ENCODE measurements around the gene MCCC2. TPM values are rescaled to one million over a fixed set of nuclear protein-coding genes. Genes with fewer than 3 reads are reported as not detected.
"Not testable (repeated sequence)": the region's sequence is repeated elsewhere in the genome, so short reads cannot be mapped to it uniquely, and the experiment has no call there.

Gene MCCC2
- total RNA-seq, 1 donor from 2014 or later = 13.8 TPM

DNA sequence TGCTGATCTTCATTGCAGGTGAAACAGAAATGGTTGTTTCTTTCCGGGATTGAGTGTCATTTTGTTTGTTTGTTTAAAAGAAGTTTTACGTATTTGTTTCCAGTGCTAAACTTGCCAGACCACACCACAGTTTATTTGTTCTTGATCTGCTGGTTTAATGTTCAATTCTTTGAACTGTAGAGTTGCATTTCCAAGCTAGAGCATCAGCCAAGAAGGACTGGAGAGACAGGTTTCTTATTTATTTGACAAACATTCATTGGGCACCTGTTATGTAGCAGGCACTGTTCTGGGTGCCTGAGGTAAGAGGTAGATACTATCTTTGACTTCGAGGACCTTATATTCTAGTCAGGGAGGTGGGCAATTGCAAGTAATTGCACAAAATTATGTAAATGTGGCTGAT is 45.0 kb downstream of the MCCC2 start:
- intact Hi-C loops (cut with DNase I) = no loop called here
- H3K27me3 ChIP-seq = no peaks in the 10 kb centered on the region

DNA sequence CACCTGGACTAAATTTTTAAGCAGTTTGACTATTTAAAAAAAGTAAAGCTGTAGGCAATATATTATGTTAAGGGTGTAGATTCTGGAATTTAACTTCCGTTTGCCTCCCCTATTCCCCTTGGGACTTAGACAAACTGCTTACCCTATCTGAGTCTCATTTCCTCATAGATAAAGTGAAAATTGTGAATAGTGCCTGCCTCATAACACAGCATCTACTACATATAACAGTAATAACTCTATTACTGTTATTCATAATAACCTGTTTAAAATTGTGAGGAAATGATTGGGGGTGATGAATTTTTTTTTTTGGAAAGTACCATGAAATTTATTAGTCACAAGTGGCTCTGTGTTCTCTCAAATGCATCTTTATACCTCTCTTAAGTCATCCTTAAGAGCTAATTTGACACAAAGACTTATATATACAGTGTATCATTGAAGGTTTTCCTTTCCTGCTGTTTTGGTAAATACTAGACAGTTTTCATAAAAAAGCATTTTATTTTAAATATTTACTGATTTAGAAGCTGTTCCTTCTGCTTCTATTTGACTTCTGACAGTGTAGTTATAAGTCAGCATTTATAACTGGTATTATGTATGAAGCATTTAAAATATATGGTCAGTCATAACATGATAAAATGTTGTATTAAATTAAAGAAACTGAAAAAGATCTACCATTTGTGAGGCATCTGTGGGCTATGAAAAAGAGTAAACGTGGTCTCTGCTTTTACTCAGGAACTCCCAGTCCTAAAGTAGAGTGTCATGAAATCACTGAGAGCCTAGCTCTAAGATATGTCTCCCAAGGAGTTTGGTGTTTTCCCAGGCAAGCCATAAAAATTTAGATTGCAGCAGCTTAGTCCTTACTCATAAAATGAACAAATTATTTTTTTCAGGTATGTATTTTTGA is 46.4 kb downstream of the MCCC2 start:
- no peak overlapping the region for H3K4me3 ChIP-seq
- peaks cover 22 to 50% of the 10 kb centered on the region in 2 donors for H3K36me3 ChIP-seq
- no peak overlapping the region for H3K27ac ChIP-seq
- intact Hi-C loops (cut with DNase I) = no loop called here
- H3K9me3 ChIP-seq = no peaks in the 10 kb centered on the region
- TF ChIP-seq, protein P1, sequence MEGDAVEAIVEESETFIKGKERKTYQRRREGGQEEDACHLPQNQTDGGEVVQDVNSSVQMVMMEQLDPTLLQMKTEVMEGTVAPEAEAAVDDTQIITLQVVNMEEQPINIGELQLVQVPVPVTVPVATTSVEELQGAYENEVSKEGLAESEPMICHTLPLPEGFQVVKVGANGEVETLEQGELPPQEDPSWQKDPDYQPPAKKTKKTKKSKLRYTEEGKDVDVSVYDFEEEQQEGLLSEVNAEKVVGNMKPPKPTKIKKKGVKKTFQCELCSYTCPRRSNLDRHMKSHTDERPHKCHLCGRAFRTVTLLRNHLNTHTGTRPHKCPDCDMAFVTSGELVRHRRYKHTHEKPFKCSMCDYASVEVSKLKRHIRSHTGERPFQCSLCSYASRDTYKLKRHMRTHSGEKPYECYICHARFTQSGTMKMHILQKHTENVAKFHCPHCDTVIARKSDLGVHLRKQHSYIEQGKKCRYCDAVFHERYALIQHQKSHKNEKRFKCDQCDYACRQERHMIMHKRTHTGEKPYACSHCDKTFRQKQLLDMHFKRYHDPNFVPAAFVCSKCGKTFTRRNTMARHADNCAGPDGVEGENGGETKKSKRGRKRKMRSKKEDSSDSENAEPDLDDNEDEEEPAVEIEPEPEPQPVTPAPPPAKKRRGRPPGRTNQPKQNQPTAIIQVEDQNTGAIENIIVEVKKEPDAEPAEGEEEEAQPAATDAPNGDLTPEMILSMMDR (IDR thresholded peaks at IDR 0.05) = no peak
- H3K4me1 ChIP-seq = no peaks in the 10 kb centered on the region
- no peaks in the 10 kb centered on the region for H3K27me3 ChIP-seq
- no peak for DNase-seq (ENCODE audit: low spot score in 2 of 2)

More for the DNA sequence above, 45.0 kb downstream of the MCCC2 start:
- peaks cover 11 to 41% of the 10 kb centered on the region in 2 donors for H3K36me3 ChIP-seq
- no peak overlapping the region for H3K27ac ChIP-seq
- H3K9me3 ChIP-seq = no peaks in the 10 kb centered on the region
- no peaks in the 10 kb centered on the region for H3K4me1 ChIP-seq
- no peak overlapping the region for H3K4me3 ChIP-seq
- no peak for DNase-seq (ENCODE audit: low spot score in 2 of 2)
- TF ChIP-seq, protein P1 (IDR thresholded peaks at IDR 0.05) = no peak

DNA sequence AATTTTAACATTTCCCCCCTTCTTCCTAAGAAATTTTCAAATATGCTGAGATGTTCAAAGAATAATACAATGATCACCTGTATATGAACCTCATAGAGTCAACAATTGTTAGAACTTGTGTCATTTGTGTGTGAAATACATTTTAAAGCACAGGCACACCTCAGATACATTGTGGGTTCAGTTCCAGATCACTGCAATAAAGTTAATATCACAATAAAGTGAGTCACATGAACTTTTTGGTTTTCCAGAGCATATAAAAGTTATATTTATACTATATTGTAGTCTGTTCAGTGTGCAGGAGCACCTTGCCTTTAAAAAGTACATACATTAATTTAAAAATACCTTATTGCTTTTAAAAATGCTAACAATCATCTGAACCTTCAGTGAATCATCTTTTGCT is 50.0 kb downstream of the MCCC2 start:
- no peak for DNase-seq (ENCODE audit: low spot score in 2 of 2)
- intact Hi-C loops (cut with DNase I) = no loop called here
- Histone ChIP-seq H3K36me3 (peaks cover 29 to 71% of the 10 kb centered on the region in 2 donors), H3K4me1 (no peaks in the 10 kb centered on the region), H3K27me3 (no peaks in the 10 kb centered on the region), H3K27ac (no peak overlapping the region), H3K4me3 (no peak overlapping the region), H3K9me3 (no peaks in the 10 kb centered on the region)
- TF ChIP-seq, protein P1 (IDR thresholded peaks at IDR 0.05) = no peak

DNA sequence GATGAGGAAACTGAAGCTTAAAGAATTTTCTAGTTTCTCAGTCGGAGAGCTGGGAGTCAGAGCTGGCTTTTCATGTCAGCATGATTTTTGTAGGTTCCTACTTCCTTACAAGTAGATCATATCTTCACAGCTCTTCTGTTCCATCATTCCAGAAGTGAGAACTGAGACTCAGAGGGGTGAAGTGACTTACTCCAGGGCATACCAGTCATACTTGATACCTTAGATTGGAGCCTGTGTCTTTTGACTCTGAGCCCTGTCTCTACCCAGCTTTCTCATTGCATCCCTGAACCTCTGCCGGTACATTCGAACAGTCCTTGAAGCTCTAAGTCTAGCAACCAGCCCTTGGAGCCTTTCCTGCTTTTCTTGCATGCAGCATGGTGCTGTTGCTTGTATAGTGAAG is 53.3 kb downstream of the MCCC2 start:
- TF ChIP-seq, protein P1 (IDR thresholded peaks at IDR 0.05) = no peak
- Histone ChIP-seq H3K4me3 (no peak overlapping the region), H3K9me3 (no peaks in the 10 kb centered on the region), H3K27ac (no peak overlapping the region), H3K36me3 (peaks cover 18 to 47% of the 10 kb centered on the region in 2 donors), H3K4me1 (no peaks in the 10 kb centered on the region), H3K27me3 (no peaks in the 10 kb centered on the region)
- intact Hi-C loops (cut with DNase I) = no loop called here
- no peak for DNase-seq (ENCODE audit: low spot score in 2 of 2)

DNA sequence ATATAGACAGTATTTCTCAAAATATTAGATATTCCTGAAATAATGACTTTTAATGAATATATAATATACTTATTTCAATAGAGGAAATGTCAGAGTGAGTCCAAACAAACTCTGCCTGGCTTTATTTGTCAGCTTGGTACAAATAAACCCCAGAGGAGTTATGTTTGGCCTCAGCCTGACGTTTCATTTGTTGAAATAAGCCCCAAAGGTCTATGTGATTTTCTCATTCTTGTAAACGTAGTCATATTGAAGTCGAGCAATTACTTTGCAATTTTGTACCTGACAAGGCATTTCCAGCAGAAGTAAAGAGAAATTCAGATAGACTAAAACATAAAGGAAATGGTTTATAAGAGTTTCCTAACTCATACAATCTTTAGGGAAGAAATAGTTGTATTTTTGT is 57.9 kb downstream of the MCCC2 start:
- no peaks in the 10 kb centered on the region for H3K27me3 ChIP-seq
- no peaks in the 10 kb centered on the region for H3K4me1 ChIP-seq
- H3K4me3 ChIP-seq = no peak overlapping the region
- TF ChIP-seq, protein P1 (IDR thresholded peaks at IDR 0.05) = no peak
- H3K36me3 ChIP-seq = peaks cover 17 to 57% of the 10 kb centered on the region in 2 donors
- H3K27ac ChIP-seq = no peak overlapping the region
- H3K9me3 ChIP-seq = no peaks in the 10 kb centered on the region
- intact Hi-C loops (cut with DNase I) = no loop called here
- no peak for DNase-seq (ENCODE audit: low spot score in 2 of 2)

DNA sequence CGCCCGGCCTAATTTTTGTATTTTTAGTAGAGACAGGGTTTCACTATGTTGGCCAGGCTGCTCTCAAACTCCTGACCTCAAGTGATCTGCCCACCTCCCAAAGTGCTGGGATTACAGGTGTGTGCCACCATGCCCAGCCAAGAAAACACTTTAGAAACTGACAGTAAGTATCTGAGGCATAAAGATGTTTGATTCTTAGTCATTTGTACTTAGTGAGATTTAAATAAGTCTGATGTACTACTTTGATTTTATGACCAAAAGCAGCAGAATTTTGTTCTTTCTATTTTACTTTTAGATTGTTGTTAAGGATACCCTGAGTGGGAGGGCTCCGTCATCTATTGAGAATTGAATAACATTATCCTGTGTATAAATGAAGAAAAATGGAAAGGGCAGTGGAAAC is 63.8 kb downstream of the MCCC2 start:
- H3K4me3 ChIP-seq; H3K27ac ChIP-seq; DNase-seq (ENCODE audit: low spot score in 2 of 2); H3K4me1 ChIP-seq; H3K9me3 ChIP-seq; H3K27me3 ChIP-seq: not testable (repeated sequence)
- intact Hi-C loops (cut with DNase I) = loop anchor here (10.0 kb wide), 1 partner anchor 104 kb away; no protein-coding TSS in a partner anchor
- H3K36me3 ChIP-seq = peaks cover 17 to 66% of the 10 kb centered on the region in 2 donors

All from ascending aorta (tissue), 2 donors.